Neutrophil (primary cell): ENCODE measurements around the gene CBX5.
A peak's percentile ranks its signal among the peaks of the same experiment; 100 is the strongest.

Experiments used
- H3K27ac ChIP-seq: fragments of 200-600 bp; sonication (generic); 2 replicates; pipeline ENCODE4 v1.5.1; 2016; ENCODE audit warnings: mild to moderate bottlenecking, moderate library complexity
- H3K27me3 ChIP-seq: fragments of 200-600 bp; sonication (generic); 2 replicates; pipeline ENCODE4 v1.6.0; 2016; ENCODE audit warnings: mild to moderate bottlenecking
- H3K36me3 ChIP-seq: fragments of 200-600 bp; sonication (generic); 2 replicates; pipeline ENCODE4 v1.5.1; 2017
- H3K4me1 ChIP-seq, 2 experiments: fragments of 200-600 bp in 1 of 2; sonication (generic) in 1 of 2; 1 replicate in 1 of 2; 2 replicates in 1 of 2; pipeline versions ENCODE4 v1.5.1 to v1.6.1; 2013 to 2016; ENCODE audit warnings: low read depth in 1 of 2, low read length in 1 of 2, mild to moderate bottlenecking in 1 of 2, moderate library complexity in 1 of 2; ENCODE audit not compliant: control insufficient read depth in 1 of 2, insufficient read depth in 1 of 2
- H3K4me3 ChIP-seq, 2 experiments: fragments of 200-600 bp in 1 of 2; sonication (generic) in 1 of 2; 1 replicate in 1 of 2; 2 replicates in 1 of 2; pipeline ENCODE4 v1.5.1; 2013 to 2016; ENCODE audit warnings: low read depth in 1 of 2, low read length in 1 of 2, mild to moderate bottlenecking in 1 of 2, moderate library complexity in 1 of 2
- H3K9me3 ChIP-seq: fragments of 200-600 bp; sonication (generic); 2 replicates; pipeline ENCODE4 v1.5.1; 2016
- CTCF ChIP-seq: fragments of 200-600 bp; sonication (generic); IDR thresholded peaks from 2 replicates; pipeline ENCODE4 v1.5.1; 2016; ENCODE audit warnings: antibody characterized with exemption

Gene CBX5

GRCh38 chr12:54207539-54208294, 72.2 kb downstream of the CBX5 start:
- Histone ChIP-seq H3K4me3 (no peak overlapping the region), H3K27ac (no peak overlapping the region), H3K27me3 (peaks cover 98% of the 10 kb centered on the region), H3K9me3 (no peaks in the 10 kb centered on the region), H3K4me1 (no peaks in the 10 kb centered on the region), H3K36me3 (no peaks in the 10 kb centered on the region)
- peak; percentile 94 for TF ChIP-seq CTCF

- Histone ChIP-seq H3K27me3 (peaks cover 95% of the 10 kb centered on the region), H3K27ac (no peak overlapping the region), H3K9me3 (no peaks in the 10 kb centered on the region), H3K4me3 (no peak overlapping the region), H3K4me1 (no peaks in the 10 kb centered on the region), H3K36me3 (no peaks in the 10 kb centered on the region)
- no peak for TF ChIP-seq CTCF
Observed at GRCh38 chr12:54206791-54207190, 73.1 kb downstream of the CBX5 start.

DNA sequence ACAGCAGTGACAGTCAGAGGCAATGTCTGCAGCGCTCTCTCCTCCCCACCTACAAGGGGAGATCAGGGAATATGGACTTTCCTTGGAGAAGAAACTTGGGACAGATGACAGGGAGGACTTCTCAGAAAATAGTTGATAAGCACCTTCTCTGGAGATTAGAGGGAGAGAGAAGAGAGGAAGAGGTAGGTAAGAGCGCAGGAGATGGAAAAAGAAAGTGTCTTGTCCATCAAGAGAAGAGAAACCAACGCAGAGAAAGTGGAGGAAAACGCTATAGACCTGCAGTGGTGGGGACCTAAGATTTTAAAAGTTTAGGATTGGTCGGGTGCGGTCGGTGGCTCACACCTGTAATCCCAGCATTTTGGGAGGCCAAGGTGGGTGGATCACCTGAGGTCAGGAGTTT, 75.6 kb downstream of the CBX5 start:
- no peaks in the 10 kb centered on the region for H3K36me3 ChIP-seq
- peaks cover 75% of the 10 kb centered on the region for H3K27me3 ChIP-seq
- no peaks in the 10 kb centered on the region for H3K9me3 ChIP-seq
- H3K4me3 ChIP-seq = no peak overlapping the region
- peaks cover 0 to 8% of the 10 kb centered on the region in 2 experiments for H3K4me1 ChIP-seq
- H3K27ac ChIP-seq = no peak overlapping the region
- no peak for TF ChIP-seq CTCF

GRCh38 chr12:54201001-54201794, 78.7 kb downstream of the CBX5 start:
- Histone ChIP-seq H3K36me3 (no peaks in the 10 kb centered on the region), H3K27me3 (peaks cover 44% of the 10 kb centered on the region), H3K9me3 (no peaks in the 10 kb centered on the region), H3K27ac (no peak overlapping the region), H3K4me3 (no peak overlapping the region), H3K4me1 (peaks cover 15 to 25% of the 10 kb centered on the region in 2 experiments)
- TF ChIP-seq CTCF = peak; percentile 98

DNA sequence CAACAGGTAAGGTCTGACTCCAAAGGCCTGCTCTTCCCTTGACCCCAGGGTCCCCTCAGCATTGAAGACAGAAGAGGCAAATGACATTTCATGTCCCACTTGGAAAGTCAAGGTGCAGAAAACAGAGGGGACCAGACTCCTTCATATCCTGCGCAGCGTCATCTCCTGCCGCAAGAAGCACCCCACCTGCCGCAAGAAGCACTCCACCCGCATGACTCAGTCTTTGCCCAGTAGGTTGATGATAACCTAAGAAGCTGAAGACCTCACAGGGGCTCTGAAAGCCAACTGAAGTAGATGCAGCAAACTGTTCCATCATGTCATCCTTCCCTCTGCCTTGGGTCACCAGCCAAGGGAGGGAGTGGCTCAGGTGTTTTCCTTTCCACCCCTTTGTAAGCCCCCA, 79.5 kb downstream of the CBX5 start:
- H3K36me3 ChIP-seq = no peaks in the 10 kb centered on the region
- H3K4me3 ChIP-seq = no peak overlapping the region
- no peaks in the 10 kb centered on the region for H3K9me3 ChIP-seq
- TF ChIP-seq CTCF = no peak
- peaks cover 23 to 31% of the 10 kb centered on the region in 2 experiments for H3K4me1 ChIP-seq
- peaks cover 36% of the 10 kb centered on the region for H3K27me3 ChIP-seq
- H3K27ac ChIP-seq = no peak overlapping the region
